K562 (cell line): ENCODE measurements around the gene NECAB2. TPM values are rescaled to one million over a fixed set of nuclear protein-coding genes. Genes with fewer than 3 reads are reported as not detected.

Experiments used
- CBFA2T3 ChIP-seq: fragments of 450-650 bp; IDR thresholded peaks from 2 replicates; pipeline ENCODE4 v1.6.1; 2017
- GATAD2A ChIP-seq: fragments of 450-650 bp; IDR thresholded peaks from 2 replicates; pipeline ENCODE4 v1.6.1; 2017
- MAFK ChIP-seq: IDR thresholded peaks from 2 replicates; pipeline ENCODE4 v1.6.1; 2011; ENCODE audit warnings: low read length, improper control_type of control experiment
- NR3C1 ChIP-seq: sonication (generic); formaldehyde crosslinking; IDR thresholded peaks from 2 replicates; pipeline ENCODE4 v1.8.1; 2022; ENCODE audit warnings: missing genetic modification reagents
- SREBF2 ChIP-seq: sonication (generic); formaldehyde crosslinking; IDR thresholded peaks from 2 replicates; pipeline ENCODE4 v1.4.0; 2020; ENCODE audit warnings: mild to moderate bottlenecking, missing genetic modification reagents
- TOE1 ChIP-seq, 2 experiments: fragments of 450-650 bp in 1 of 2; sonication (generic) in 1 of 2; formaldehyde crosslinking in 1 of 2; IDR thresholded peaks; 2 replicates each; pipeline versions ENCODE4 v1.7.1 to v1.8.0; 2016 to 2022; ENCODE audit warnings: borderline replicate concordance in 2 of 2, mild to moderate bottlenecking in 2 of 2, antibody characterized with exemption in 1 of 2, inconsistent platforms in 1 of 2, low read depth in 1 of 2, missing genetic modification reagents in 1 of 2, moderate library complexity in 1 of 2
- ZKSCAN3 ChIP-seq: fragments of 250-450 bp; sonication (Bioruptor Pico); IDR thresholded peaks from 2 replicates; pipeline ENCODE4 v1.4.0; 2020
- ZNF3 ChIP-seq: fragments of 250-450 bp; sonication (Bioruptor Pico); IDR thresholded peaks from 2 replicates; pipeline ENCODE4 v1.5.0; 2021; ENCODE audit warnings: mild to moderate bottlenecking, moderate library complexity
- ZNF316 ChIP-seq: fragments of 450-650 bp; IDR thresholded peaks from 2 replicates; pipeline ENCODE4 v1.6.1; 2016
- ZNF347 ChIP-seq: fragments of 450-650 bp; formaldehyde crosslinking; IDR thresholded peaks from 2 replicates; pipeline ENCODE4 v1.4.0; 2020; ENCODE audit warnings: low read depth, mild to moderate bottlenecking, moderate library complexity
- ZNF764 ChIP-seq: fragments of 250-450 bp; sonication (Bioruptor Pico); IDR thresholded peaks from 2 replicates; pipeline ENCODE4 v1.4.0; 2020; ENCODE audit warnings: low read depth, mild to moderate bottlenecking, moderate library complexity
- polyA plus RNA-seq, 8 experiments: library from polyadenylated mRNA; depleted of rRNA in 4 of 8; stranded (reverse) in 5 of 8; unstranded in 3 of 8; fragments of >200 nt; fragmentation: Nextera tagmentation in 2 of 8; fragmentation: Illumina TruSeq in 1 of 8; extraction: Ambion mirVana in 2 of 8; extraction: Trizol in 1 of 8; gene quantifications; 2 replicates each; pipeline versions ENCODE4 v1.2.1 to v1.2.3, GENCODE V29; 2011 to 2014; ENCODE audit warnings: inconsistent platforms in 1 of 8, missing spikeins in 1 of 8
- total RNA-seq, 7 experiments: library from RNA; depleted of rRNA in 6 of 7; stranded (reverse); fragments of >200 nt in 6 of 7; fragmentation: Illumina TruSeq in 2 of 7; extraction: Trizol in 2 of 7; gene quantifications; 2 replicates each; pipeline versions ENCODE4 v1.2.1 to v1.2.3, GENCODE V29; 2011 to 2021; ENCODE audit warnings: low replicate concordance in 1 of 7
- TF ChIP-seq, protein P1 (sequence below), 2 experiments: IDR thresholded peaks in 1 of 2; conservative IDR thresholded peaks in 1 of 2; 2 replicates each; pipeline ENCODE4 v1.6.1; 2016; ENCODE audit warnings: low read depth in 2 of 2, mild to moderate bottlenecking in 1 of 2, missing compliant biosample characterization in 1 of 2, missing genetic modification characterization in 1 of 2, moderate library complexity in 1 of 2
- TF ChIP-seq, protein P2 (sequence below): sonication (generic); formaldehyde crosslinking; IDR thresholded peaks from 2 replicates; pipeline ENCODE4 v1.8.0; 2022; ENCODE audit warnings: mild to moderate bottlenecking, missing genetic modification reagents
- TF ChIP-seq, protein P3 (sequence below): sonication (generic); formaldehyde crosslinking; IDR thresholded peaks from 2 replicates; pipeline ENCODE4 v1.8.0; 2022; ENCODE audit warnings: mild to moderate bottlenecking, missing genetic modification reagents, borderline replicate concordance
- TF ChIP-seq, protein P4 (sequence below): fragments of 450-650 bp; IDR thresholded peaks from 2 replicates; pipeline ENCODE4 v1.6.1; 2014; ENCODE audit warnings: low read depth, mild to moderate bottlenecking, moderate library complexity, borderline replicate concordance

The NECAB2 gene
- total and polyA plus RNA-seq, 9 of the 15 experiments (the other 6 are each of a cell fraction or from before 2014, with no cell fraction given), result 0.03 to 0.28 TPM; not detected in 7

DNA sequence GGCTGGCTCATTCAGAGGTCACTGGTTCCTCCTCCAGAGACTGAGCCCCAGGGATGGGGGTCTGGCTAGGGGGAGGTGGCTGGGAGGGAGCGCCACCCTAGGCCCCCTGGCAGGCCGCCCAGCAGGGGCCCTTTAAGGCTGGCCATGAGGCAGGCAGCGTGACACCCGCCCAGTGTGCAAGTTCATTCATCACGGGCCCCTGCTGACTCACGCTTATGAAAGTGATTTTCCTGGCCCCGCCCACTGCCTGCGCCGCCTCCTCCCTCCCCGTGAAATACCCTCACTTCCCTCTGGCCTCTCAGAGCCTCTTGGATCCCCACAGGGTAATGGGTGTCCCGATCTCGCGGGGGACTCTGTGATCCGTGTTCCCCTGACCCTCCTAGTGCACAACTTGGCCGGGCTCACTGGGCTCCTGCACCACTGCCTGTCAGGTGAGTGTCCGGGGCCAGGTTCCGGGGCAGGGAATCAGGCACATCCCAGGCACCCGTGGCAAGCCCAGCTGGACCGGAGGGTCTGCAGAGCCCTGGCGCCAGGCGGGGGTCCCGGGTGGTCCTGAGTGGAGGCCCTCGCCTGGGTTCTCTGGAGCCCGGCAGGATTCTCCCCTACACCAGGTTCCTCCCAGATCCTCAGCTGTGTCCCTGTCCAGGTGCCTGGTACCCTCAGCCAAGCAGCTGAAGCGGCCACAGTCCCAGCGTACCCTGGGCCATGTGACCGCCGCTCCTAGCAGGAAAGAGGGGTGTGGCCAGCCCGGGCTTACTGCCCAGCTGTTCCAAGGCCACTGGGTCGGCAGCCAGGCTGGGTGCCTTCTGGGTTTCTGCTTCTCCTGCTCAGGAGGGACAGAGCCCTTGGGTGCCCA is 14.9 kb upstream of the NECAB2 start, which contains the start of gene OSGIN1 (continued):
- TF ChIP-seq ZNF347 (no peak), ZNF3 (CRISPR knock-in tag) (no peak), ZNF764 (CRISPR knock-in tag) (no peak), GATAD2A (no peak), TOE1 (IDR thresholded peaks at IDR 0.05; ENCODE audit: borderline replicate concordance) (peak; percentile 91), TOE1 (CRISPR knock-in tag; IDR thresholded peaks at IDR 0.05; ENCODE audit: borderline replicate concordance, low read depth) (no peak), MAFK (peak; percentile 85), NR3C1 (CRISPR knock-in tag) (no peak), ZKSCAN3 (CRISPR knock-in tag) (no peak), SREBF2 (CRISPR knock-in tag) (0 out of 2 replicates have a peak, but pooled peaks have one; percentile 40), ZNF316 (peak; percentile 96), CBFA2T3 (no peak; the same call in 1 of the 2 replicates)
- TF ChIP-seq, protein P1, sequence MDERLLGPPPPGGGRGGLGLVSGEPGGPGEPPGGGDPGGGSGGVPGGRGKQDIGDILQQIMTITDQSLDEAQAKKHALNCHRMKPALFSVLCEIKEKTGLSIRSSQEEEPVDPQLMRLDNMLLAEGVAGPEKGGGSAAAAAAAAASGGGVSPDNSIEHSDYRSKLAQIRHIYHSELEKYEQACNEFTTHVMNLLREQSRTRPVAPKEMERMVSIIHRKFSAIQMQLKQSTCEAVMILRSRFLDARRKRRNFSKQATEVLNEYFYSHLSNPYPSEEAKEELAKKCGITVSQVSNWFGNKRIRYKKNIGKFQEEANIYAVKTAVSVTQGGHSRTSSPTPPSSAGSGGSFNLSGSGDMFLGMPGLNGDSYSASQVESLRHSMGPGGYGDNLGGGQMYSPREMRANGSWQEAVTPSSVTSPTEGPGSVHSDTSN (CRISPR knock-in tag; IDR thresholded peaks at IDR 0.05; ENCODE audit: low read depth), result no peak
- TF ChIP-seq, protein P1 (tag; conservative IDR thresholded peaks at IDR 0.05; ENCODE audit: low read depth), result peak; percentile 86
- TF ChIP-seq, protein P2, sequence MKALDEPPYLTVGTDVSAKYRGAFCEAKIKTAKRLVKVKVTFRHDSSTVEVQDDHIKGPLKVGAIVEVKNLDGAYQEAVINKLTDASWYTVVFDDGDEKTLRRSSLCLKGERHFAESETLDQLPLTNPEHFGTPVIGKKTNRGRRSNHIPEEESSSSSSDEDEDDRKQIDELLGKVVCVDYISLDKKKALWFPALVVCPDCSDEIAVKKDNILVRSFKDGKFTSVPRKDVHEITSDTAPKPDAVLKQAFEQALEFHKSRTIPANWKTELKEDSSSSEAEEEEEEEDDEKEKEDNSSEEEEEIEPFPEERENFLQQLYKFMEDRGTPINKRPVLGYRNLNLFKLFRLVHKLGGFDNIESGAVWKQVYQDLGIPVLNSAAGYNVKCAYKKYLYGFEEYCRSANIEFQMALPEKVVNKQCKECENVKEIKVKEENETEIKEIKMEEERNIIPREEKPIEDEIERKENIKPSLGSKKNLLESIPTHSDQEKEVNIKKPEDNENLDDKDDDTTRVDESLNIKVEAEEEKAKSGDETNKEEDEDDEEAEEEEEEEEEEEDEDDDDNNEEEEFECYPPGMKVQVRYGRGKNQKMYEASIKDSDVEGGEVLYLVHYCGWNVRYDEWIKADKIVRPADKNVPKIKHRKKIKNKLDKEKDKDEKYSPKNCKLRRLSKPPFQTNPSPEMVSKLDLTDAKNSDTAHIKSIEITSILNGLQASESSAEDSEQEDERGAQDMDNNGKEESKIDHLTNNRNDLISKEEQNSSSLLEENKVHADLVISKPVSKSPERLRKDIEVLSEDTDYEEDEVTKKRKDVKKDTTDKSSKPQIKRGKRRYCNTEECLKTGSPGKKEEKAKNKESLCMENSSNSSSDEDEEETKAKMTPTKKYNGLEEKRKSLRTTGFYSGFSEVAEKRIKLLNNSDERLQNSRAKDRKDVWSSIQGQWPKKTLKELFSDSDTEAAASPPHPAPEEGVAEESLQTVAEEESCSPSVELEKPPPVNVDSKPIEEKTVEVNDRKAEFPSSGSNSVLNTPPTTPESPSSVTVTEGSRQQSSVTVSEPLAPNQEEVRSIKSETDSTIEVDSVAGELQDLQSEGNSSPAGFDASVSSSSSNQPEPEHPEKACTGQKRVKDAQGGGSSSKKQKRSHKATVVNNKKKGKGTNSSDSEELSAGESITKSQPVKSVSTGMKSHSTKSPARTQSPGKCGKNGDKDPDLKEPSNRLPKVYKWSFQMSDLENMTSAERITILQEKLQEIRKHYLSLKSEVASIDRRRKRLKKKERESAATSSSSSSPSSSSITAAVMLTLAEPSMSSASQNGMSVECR, result peak; percentile 72; the same call in 1 of the 2 replicates
- TF ChIP-seq, protein P3, sequence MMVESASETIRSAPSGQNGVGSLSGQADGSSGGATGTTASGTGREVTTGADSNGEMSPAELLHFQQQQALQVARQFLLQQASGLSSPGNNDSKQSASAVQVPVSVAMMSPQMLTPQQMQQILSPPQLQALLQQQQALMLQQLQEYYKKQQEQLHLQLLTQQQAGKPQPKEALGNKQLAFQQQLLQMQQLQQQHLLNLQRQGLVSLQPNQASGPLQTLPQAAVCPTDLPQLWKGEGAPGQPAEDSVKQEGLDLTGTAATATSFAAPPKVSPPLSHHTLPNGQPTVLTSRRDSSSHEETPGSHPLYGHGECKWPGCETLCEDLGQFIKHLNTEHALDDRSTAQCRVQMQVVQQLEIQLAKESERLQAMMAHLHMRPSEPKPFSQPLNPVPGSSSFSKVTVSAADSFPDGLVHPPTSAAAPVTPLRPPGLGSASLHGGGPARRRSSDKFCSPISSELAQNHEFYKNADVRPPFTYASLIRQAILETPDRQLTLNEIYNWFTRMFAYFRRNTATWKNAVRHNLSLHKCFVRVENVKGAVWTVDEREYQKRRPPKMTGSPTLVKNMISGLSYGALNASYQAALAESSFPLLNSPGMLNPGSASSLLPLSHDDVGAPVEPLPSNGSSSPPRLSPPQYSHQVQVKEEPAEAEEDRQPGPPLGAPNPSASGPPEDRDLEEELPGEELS (CRISPR knock-in tag), result peak; percentile 95; the same call in 1 of the 2 replicates
- TF ChIP-seq, protein P4, sequence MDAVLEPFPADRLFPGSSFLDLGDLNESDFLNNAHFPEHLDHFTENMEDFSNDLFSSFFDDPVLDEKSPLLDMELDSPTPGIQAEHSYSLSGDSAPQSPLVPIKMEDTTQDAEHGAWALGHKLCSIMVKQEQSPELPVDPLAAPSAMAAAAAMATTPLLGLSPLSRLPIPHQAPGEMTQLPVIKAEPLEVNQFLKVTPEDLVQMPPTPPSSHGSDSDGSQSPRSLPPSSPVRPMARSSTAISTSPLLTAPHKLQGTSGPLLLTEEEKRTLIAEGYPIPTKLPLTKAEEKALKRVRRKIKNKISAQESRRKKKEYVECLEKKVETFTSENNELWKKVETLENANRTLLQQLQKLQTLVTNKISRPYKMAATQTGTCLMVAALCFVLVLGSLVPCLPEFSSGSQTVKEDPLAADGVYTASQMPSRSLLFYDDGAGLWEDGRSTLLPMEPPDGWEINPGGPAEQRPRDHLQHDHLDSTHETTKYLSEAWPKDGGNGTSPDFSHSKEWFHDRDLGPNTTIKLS, result peak; percentile 43; the same call in 1 of the 2 replicates
